Astrocyte (in vitro differentiated cells and primary cell): ENCODE data around the gene GRIK1. TPM values are rescaled to one million over a fixed set of nuclear protein-coding genes. Genes with fewer than 3 reads are reported as not detected.

Source experiments
- DNase-seq: peaks from one replicate; pipeline ENCODE4 v3.0.0-alpha.2; 2010; ENCODE audit warnings: low read depth
- FAIRE-seq: peaks from 2 replicates; lab custom pipeline; 2011; peaks lifted over from hg19 to GRCh38; lab: Jason Lieb, UNC
- H2AFZ ChIP-seq: 2 replicates; pipeline ENCODE4 v1.6.0; 2012; ENCODE audit warnings: low read depth, low read length, inconsistent platforms
- H3K27ac ChIP-seq: 2 replicates; pipeline ENCODE4 v1.5.1; 2011; ENCODE audit warnings: low read depth, low read length, inconsistent platforms
- H3K27me3 ChIP-seq: 2 replicates; pipeline ENCODE4 v1.6.0; 2011; ENCODE audit warnings: low read length, inconsistent platforms; ENCODE audit not compliant: insufficient read depth
- H3K36me3 ChIP-seq: 2 replicates; pipeline ENCODE4 v1.5.1; 2011; ENCODE audit warnings: low read length, inconsistent platforms; ENCODE audit not compliant: insufficient read depth
- H3K4me1 ChIP-seq: 2 replicates; pipeline ENCODE4 v1.5.1; 2011; ENCODE audit warnings: low read length, inconsistent platforms; ENCODE audit not compliant: insufficient read depth
- H3K4me2 ChIP-seq: 2 replicates; pipeline ENCODE4 v1.6.0; 2012; ENCODE audit warnings: low read length, inconsistent platforms
- H3K4me3 ChIP-seq: 2 replicates; pipeline ENCODE4 v1.5.1; 2011; ENCODE audit warnings: low read depth, mild to moderate bottlenecking, low read length, inconsistent platforms; ENCODE audit not compliant: insufficient read depth
- H3K79me2 ChIP-seq: 2 replicates; pipeline ENCODE4 v1.6.0; 2012; ENCODE audit warnings: mild to moderate bottlenecking, low read length, inconsistent platforms; ENCODE audit not compliant: insufficient read depth
- H3K9ac ChIP-seq: 2 replicates; pipeline ENCODE4 v1.6.0; 2012; ENCODE audit warnings: mild to moderate bottlenecking, low read length, inconsistent platforms
- H3K9me3 ChIP-seq: 2 replicates; pipeline ENCODE4 v1.5.1; 2012; ENCODE audit warnings: low read depth, mild to moderate bottlenecking, low read length, inconsistent platforms; ENCODE audit not compliant: insufficient read depth
- H4K20me1 ChIP-seq: 2 replicates; pipeline ENCODE4 v1.6.0; 2012; ENCODE audit warnings: low read length, inconsistent platforms; ENCODE audit not compliant: insufficient read depth
- H3K27ac Mint-ChIP-seq: one replicate; pipeline ENCODE4 v1.8.0; 2021; ENCODE audit warnings: mild to moderate bottlenecking, mixed read lengths; ENCODE audit not compliant: unreplicated experiment
- H3K27me3 Mint-ChIP-seq: one replicate; pipeline ENCODE4 v1.8.0; 2021; ENCODE audit warnings: low read depth, mixed read lengths; ENCODE audit not compliant: unreplicated experiment
- H3K36me3 Mint-ChIP-seq: one replicate; pipeline ENCODE4 v1.8.0; 2021; ENCODE audit warnings: low read depth, mixed read lengths; ENCODE audit not compliant: unreplicated experiment
- H3K4me1 Mint-ChIP-seq: one replicate; pipeline ENCODE4 v1.8.0; 2021; ENCODE audit warnings: low read depth, mixed read lengths; ENCODE audit not compliant: unreplicated experiment
- H3K4me3 Mint-ChIP-seq: one replicate; pipeline ENCODE4 v1.8.0; 2021; ENCODE audit warnings: mild to moderate bottlenecking, moderate library complexity, mixed read lengths; ENCODE audit not compliant: unreplicated experiment
- H3K9me3 Mint-ChIP-seq: one replicate; pipeline ENCODE4 v1.8.0; 2021; ENCODE audit warnings: mild to moderate bottlenecking, mixed read lengths; ENCODE audit not compliant: unreplicated experiment
- CTCF ChIP-seq: IDR thresholded peaks from 2 replicates; pipeline ENCODE4 v1.5.1; 2011; ENCODE audit warnings: low read depth, mild to moderate bottlenecking, inconsistent platforms, low read length, moderate library complexity; ENCODE audit not compliant: insufficient read depth
- EZH2 ChIP-seq: IDR thresholded peaks from 2 replicates; pipeline ENCODE4 v1.6.1; 2012; ENCODE audit warnings: mild to moderate bottlenecking, low read length, inconsistent platforms; ENCODE audit not compliant: insufficient read depth
- total RNA-seq: library from RNA; stranded (reverse); gene quantifications from 2 replicates; pipeline ENCODE4 v1.2.1, GENCODE V29; 2021

Gene GRIK1
- total RNA-seq, 1 donor from 2014 or later: not detected

DNA sequence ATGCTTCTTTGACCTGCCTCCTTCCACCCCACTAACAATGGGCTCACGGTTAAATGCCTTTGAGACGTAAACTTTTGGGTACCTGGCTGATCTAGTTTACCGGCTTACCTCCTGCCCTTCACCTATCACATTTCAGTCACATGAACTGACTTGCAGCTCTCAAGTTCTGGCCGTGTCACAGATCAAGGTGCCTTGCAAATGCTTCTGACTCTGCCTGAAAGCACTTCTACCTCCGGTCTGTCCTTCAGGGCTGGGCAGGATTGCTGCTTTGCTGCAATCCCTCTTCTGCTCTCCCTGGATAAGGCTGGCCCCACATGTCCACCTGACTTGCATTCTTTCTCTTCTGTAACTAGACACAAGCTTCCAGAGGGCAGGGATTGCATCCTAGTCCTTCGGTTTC is 69.0 kb downstream of the GRIK1 start:
- H4K20me1 ChIP-seq: no peaks in the 10 kb centered on the region
- no peak overlapping the region for H3K9ac ChIP-seq
- H3K27ac ChIP-seq: no peak overlapping the region
- no peak overlapping the region for H2AFZ ChIP-seq
- no peaks in the 10 kb centered on the region for H3K9me3 ChIP-seq
- H3K4me3 Mint-ChIP-seq: no peak overlapping the region
- no peaks in the 10 kb centered on the region for H3K27me3 Mint-ChIP-seq
- H3K36me3 ChIP-seq: no peaks in the 10 kb centered on the region
- no peaks in the 10 kb centered on the region for H3K4me1 Mint-ChIP-seq
- FAIRE-seq: no peak
- H3K4me3 ChIP-seq: no peak overlapping the region
- no peaks in the 10 kb centered on the region for H3K79me2 ChIP-seq
- H3K36me3 Mint-ChIP-seq: no peaks in the 10 kb centered on the region
- H3K27me3 ChIP-seq: no peaks in the 10 kb centered on the region
- H3K27ac Mint-ChIP-seq: no peak overlapping the region
- no peak for DNase-seq
- H3K4me2 ChIP-seq: no peak overlapping the region
- TF ChIP-seq EZH2: no peak
- no peak for TF ChIP-seq CTCF
- H3K9me3 Mint-ChIP-seq: no peaks in the 10 kb centered on the region
- no peaks in the 10 kb centered on the region for H3K4me1 ChIP-seq

DNA sequence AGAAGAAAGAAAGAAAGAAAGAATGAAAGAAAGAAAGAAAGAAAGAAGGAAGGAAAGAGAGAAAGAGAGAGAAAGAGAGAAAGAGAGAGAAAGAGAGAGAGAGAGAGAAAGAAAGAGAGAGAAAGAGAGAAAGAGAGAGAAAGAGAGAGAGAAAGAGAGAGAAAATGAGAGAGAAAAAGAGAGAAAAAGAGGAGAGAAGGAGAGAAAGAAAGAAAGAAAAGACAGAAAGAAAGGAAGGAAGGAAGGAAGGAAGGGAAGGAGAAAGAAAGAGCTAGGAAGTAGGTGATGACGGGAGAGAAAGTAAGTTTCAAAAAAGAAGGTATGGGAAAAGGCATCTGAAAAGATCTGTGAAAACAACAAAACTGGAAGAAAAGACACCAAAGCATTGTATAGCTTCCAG is 72.0 kb downstream of the GRIK1 start:
- Histone ChIP-seq H3K79me2 (no peaks in the 10 kb centered on the region), H3K36me3 (no peaks in the 10 kb centered on the region), H3K4me2 (no peak overlapping the region), H3K9me3 (no peaks in the 10 kb centered on the region), H3K4me1 (no peaks in the 10 kb centered on the region), H3K4me3 (no peak overlapping the region), H3K27ac (no peak overlapping the region), H3K27me3 (no peaks in the 10 kb centered on the region), H4K20me1 (no peaks in the 10 kb centered on the region), H2AFZ (no peak overlapping the region), H3K9ac (no peak overlapping the region)
- Mint-ChIP-seq H3K27me3 (no peaks in the 10 kb centered on the region), H3K4me1 (no peaks in the 10 kb centered on the region), H3K9me3 (no peaks in the 10 kb centered on the region), H3K27ac (no peak overlapping the region), H3K4me3 (no peak overlapping the region), H3K36me3 (no peaks in the 10 kb centered on the region)
- no peak for TF ChIP-seq CTCF
- no peak for TF ChIP-seq EZH2
- DNase-seq (no peak), FAIRE-seq (no peak)

DNA sequence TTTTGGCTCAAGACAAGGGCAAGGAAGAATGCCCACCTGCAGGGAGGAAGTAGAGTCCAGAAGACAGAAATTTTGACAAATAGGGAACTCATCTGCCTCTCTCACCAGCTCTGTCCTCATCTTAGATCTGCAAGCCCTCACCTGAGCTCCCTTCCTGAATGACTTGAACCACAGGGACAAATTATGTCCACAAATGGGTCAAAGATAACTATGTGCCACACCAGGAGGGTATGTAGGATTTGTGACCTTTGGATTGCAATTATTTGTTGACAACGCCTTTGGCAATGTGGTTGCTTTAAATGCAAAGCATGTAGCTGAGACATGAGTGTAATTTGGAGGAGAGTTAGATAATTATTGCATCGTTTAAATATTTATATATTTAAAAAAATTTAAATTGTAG is 79.5 kb downstream of the GRIK1 start:
- Mint-ChIP-seq H3K27me3 (no peaks in the 10 kb centered on the region), H3K4me3 (no peak overlapping the region), H3K27ac (no peak overlapping the region), H3K9me3 (no peaks in the 10 kb centered on the region), H3K4me1 (no peaks in the 10 kb centered on the region), H3K36me3 (no peaks in the 10 kb centered on the region)
- H3K27ac ChIP-seq: no peak overlapping the region
- no peaks in the 10 kb centered on the region for H3K9me3 ChIP-seq
- H4K20me1 ChIP-seq: no peaks in the 10 kb centered on the region
- no peak for DNase-seq
- no peak for FAIRE-seq
- H3K79me2 ChIP-seq: no peaks in the 10 kb centered on the region
- no peak overlapping the region for H3K9ac ChIP-seq
- no peak overlapping the region for H3K4me3 ChIP-seq
- no peaks in the 10 kb centered on the region for H3K27me3 ChIP-seq
- no peaks in the 10 kb centered on the region for H3K36me3 ChIP-seq
- H3K4me2 ChIP-seq: no peak overlapping the region
- H2AFZ ChIP-seq: no peak overlapping the region
- no peaks in the 10 kb centered on the region for H3K4me1 ChIP-seq
- TF ChIP-seq CTCF (no peak), EZH2 (no peak)
